NCI-H2196 (cell line): ENCODE data around the gene ZEB2.
"Not testable (repeated sequence)": the region's sequence is repeated elsewhere in the genome, so short reads cannot be mapped to it uniquely, and the experiment has no call there.

Experiments used
- DNase-seq: peaks from one replicate; lab custom pipeline; 2025; ENCODE audit not compliant: unreplicated experiment; lab: John Stamatoyannopoulos, UW

Gene ZEB2

DNA sequence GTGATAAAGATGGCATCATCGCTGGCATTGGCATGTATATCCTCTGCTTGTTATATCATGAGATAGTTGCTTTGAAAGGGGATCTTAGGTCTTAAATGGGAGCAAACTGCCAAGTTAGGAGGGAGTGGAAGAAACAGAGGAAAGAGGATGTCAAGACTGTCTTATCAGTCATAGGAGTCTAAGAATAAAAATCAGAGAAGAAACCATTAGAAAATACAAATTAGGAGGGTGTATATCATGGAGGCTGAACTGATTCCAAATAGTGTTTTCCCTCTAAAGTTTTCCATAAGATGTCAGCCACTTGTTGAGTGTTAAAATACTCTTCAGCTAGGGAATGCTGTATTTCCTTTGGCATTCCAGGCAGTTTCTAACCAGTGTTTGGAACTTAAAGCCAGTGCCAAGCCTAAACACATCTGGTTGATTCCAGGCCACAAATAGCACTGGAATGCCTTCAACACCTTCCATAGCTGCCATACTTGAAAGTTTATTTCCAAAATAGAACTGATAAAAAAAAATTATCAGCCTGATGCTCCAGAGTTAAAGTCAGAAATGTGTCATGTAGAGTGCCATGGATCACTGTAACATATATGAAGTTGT lies 129.4 kb downstream of the ZEB2 start:
- no peak for DNase-seq

DNA sequence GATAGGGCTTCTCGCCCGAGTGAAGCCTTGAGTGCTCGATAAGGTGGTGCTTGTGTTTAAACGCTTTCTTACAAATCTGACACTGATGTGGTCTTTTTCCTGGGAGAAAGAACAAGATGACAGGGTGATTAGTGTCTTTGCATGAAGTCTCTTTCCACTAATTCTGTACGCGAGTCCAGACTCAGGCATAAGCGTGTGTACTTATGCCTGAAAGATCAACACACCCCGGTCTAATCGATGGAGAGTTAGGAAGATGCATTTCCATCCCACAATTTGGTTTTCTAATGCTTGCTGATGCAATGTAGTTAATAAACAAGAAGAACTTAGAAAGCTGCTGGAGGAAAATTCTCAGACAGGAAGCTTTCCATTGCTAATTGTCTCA lies 130.0 kb downstream of the ZEB2 start:
- no peak for DNase-seq

GRCh38 chr2:144389151-144389929 lies 130.6 kb downstream of the ZEB2 start:
- no peak for DNase-seq

GRCh38 chr2:144385381-144385780 lies 134.5 kb downstream of the ZEB2 start:
- no peak for DNase-seq

GRCh38 chr2:144383571-144384100 lies 136.3 kb downstream of the ZEB2 start:
- DNase-seq = no peak

GRCh38 chr2:144382849-144383248 lies 137.1 kb downstream of the ZEB2 start:
- DNase-seq = no peak

DNA sequence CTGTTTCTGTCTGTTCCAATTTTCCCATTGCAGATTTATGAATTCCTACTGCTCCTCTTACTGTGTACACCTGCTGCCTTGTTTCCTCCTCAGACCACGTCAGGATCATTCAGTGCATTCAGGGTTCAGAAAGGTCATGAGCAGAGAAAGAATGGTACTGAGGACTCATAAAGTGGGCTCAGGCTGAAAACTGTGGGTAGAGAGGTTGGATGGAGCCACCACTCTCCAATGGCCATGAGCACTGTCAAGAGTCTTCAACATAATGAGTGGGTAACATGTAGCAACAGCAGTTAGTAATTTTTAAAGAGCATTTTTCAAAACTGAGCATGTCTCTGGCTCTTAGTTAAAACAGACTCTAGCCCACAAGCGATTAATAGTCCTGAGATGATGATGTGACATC lies 138.2 kb downstream of the ZEB2 start:
- DNase-seq = no peak

DNA sequence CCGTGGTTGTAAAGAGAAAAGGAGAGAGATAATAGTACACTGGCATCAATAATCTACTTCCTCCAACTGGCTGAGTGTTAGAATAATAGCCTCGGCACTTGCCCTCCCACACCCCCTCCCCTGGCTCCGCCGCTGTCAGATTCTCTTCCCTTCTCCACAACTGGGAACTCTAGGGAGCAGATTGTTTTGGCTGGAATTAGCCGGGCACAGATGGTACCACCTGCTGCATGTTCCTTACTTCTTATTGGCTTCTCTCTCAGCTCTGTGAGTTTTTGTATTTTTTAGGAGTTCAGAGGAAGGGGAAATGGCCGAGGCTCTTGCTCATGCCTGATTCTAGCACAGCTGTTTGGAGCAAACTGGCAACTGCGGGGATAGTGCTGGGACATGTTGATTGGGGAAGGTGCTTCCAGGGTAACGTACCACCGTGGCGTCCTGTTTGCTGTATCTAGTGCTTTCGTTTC lies 140.0 kb downstream of the ZEB2 start:
- DNase-seq = no peak

DNA sequence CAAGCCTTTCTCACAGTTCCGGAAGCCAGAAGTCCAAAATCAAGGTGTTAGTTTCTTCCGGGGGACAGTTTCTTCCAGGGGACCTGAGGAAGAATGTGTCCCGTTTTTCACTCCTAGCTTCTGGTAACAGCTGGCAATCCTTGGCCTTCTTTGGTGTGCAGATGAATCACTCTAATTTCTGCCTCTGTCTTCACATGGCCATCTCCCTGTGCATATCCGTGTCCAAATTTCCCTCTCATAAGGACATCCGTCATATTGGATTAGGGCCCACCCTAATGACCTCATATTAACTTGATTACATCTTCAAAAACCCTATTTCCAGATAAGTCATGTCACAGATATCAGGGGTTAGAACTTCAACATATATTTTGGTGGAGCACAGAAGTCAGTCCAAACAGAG lies 141.4 kb downstream of the ZEB2 start:
- DNase-seq = no peak

DNA sequence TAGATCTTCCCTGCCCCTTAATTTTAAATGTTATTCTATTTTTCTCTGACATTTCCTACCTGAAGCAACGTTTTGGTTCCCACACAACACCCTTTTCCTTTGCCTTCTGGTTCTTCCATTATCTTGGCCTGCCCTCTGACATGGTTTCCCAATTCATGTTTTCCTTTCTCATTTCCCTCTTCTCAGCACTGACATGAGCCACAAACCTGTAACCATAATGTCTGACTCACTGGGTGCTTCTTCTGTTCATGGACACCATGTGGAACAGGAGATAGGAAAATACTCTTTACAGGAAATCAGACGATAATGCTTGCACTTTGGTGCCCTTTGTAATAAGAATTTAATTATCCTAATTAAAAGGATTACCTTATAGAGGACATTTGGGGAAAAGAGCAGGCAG lies 142.0 kb downstream of the ZEB2 start:
- no peak for DNase-seq

- DNase-seq = no peak
These were observed 143.0 kb downstream of the ZEB2 start for GRCh38 chr2:144376926-144377325.

- no peak for DNase-seq
These were observed 143.5 kb downstream of the ZEB2 start for GRCh38 chr2:144376460-144376859.

GRCh38 chr2:144374163-144374661 lies 145.7 kb downstream of the ZEB2 start:
- DNase-seq = no peak

DNA sequence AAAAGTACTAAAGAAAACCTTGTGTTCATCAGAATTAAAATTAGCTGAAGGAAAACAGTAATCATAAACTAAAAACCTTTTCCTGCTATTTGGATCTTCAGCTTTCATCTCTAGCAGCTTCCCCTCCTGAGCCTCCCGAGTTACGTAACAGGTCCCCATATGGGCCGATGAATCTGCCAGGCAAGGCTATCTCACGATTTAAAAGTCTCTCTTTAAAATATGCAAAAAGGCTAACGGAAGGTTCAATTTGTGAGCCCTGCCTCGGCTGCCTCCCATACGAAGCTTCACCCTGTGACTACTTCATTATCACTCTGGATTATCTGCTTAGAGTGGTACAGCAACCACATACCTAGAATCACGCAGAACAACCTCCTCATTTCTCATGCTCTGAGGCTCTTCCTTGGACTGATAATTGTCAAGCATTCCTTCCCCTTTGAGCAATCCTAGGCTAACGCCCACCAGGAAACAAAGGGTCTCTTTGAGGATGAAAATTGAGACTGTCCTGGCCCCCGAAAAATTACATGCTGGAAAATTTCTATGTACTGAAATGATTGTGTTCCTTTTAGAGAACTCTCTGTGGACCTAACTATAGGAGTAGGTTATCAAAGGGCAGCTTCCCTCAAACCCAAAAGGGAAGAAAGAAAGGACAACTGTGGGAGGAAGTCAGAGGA lies 147.4 kb downstream of the ZEB2 start:
- DNase-seq = no peak

DNA sequence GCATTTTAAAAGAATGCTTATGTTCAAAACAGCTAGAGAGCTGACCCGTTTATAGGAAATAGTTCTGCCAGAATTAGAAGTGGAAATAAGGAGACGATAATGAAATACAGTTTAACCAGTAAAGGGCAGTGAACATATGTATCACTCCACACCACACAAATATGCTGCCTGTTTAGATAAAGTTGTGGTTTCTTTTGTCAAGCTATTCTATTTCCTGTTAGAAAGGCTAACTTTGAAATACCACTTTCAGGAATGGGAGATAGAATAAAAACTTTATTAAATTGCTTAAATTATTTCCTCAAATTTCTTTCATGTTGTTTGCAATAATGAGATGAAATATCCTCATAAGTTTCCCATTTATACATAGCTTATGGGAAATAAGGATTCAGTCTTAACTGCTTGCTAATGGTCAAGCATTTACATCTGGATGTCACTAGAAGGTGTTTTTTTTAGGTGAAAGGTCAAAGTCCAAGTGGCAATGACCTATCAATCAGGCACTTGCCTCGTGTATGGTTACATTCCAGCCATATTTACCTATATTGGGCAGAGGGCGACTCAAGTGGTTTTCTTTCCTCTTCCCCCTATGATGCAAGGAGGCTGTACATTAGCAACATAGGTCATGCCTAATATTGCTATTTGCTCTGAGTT lies 148.9 kb downstream of the ZEB2 start:
- no peak for DNase-seq

GRCh38 chr2:144369416-144369815 lies 150.5 kb downstream of the ZEB2 start:
- no peak for DNase-seq

GRCh38 chr2:144366825-144367429 lies 153.0 kb downstream of the ZEB2 start:
- no peak for DNase-seq

DNA sequence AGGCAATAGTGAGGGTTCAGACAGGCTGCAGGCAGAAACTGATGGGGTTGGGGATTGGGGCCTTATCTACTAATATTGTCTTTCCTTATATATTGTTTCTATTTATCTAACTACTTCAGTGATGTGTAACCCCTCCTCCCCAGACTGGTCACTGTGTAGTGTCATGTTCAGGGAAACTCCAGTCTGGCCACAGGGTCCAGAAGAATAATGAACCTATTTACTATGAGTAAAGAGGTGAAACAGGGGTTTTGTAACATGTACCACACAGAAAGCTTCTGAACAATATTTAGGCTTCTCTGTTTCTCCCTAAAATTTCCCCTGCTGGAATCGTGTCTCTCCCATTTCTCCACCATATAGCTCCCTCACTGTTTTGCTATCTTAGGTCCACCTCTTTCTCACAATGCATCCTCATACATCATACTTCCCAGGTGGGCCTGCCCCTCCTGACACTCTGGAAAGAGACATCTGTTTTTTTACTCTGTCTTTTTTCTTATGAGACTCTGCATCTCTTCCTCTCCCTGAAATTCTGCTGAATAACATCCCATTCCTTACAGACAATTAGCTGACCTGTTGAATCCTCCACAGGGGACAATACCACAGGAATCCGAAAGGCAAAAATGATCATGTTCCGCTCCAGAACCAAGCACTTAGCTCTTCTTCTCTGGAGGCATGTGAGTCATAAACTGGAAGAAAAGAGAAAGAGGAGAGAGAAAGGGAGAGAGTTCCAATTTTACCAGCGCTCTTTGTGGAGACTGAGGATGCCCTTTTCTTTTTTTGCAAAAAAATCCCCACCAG lies 154.8 kb downstream of the ZEB2 start:
- DNase-seq = no peak

DNA sequence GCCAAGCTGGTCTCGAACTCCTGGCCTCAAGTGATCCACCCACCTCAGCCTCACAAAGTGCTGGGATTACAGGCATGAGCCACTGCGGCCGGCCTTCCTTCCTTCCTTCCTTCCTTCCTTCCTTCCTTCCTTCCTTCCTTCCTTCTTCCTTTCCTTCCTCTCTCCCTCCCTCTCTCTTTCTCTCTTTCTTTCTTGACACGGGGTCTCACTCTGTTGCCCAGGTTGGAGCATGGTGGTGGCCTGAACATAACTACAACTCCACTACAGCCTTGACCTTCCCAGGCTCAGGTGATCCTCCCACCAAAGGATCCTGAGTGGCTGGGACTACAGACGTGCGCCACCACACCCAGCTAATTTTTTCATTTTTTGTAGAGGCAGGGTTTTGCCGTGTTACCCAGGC lies 155.7 kb downstream of the ZEB2 start:
- DNase-seq = not testable (repeated sequence)

DNA sequence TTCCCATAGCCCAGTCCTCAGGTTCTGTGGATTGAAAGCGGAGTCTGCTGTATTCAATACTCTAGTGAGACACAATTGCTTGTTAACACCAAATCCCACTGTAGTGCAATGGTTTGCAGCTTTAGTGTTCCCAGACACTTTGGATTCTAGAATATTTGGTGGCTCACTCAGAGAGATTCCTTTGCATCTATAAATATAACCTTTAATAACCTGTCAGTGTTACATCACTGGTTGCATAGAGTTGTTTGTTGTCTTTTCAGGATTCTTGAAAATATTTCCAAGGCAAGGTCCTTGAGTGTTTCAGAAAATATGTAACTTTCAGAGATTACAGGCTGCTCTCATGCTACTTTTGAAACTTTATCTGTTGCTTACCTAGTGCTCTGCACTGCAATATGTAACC lies 157.5 kb downstream of the ZEB2 start:
- no peak for DNase-seq
